K562 (cell line): ENCODE data around the gene MMP15. TPM values are rescaled to one million over a fixed set of nuclear protein-coding genes. Genes with fewer than 3 reads are reported as not detected.

Experiments
- CEBPB ChIP-seq: fragments of 450-650 bp; IDR thresholded peaks from 2 replicates; pipeline ENCODE4 v1.6.1; 2016; ENCODE audit warnings: missing genetic modification characterization, missing compliant biosample characterization
- ESRRA ChIP-seq: fragments of 450-650 bp; IDR thresholded peaks from 2 replicates; pipeline ENCODE4 v1.6.1; 2014; ENCODE audit warnings: low read depth, mild to moderate bottlenecking, moderate library complexity, borderline replicate concordance
- GTF2B ChIP-seq: IDR thresholded peaks from 2 replicates; pipeline ENCODE4 v1.6.1; 2011; ENCODE audit not compliant: insufficient read length; ENCODE audit errors: extremely low read depth
- LEF1 ChIP-seq: fragments of 450-650 bp; IDR thresholded peaks from 2 replicates; pipeline ENCODE4 v1.6.1; 2016; ENCODE audit warnings: mild to moderate bottlenecking
- MEIS2 ChIP-seq: fragments of 450-650 bp; IDR thresholded peaks from 2 replicates; pipeline ENCODE4 v1.6.1; 2014; ENCODE audit warnings: mild to moderate bottlenecking; ENCODE audit not compliant: partially characterized antibody
- NR1H2 ChIP-seq: sonication (generic); formaldehyde crosslinking; IDR thresholded peaks from 2 replicates; pipeline ENCODE4 v1.4.0; 2020; ENCODE audit warnings: mild to moderate bottlenecking, missing genetic modification reagents
- RFX5 ChIP-seq: IDR thresholded peaks from 2 replicates; pipeline ENCODE4 v1.6.1; 2011; ENCODE audit warnings: low read depth, mild to moderate bottlenecking, improper control_type of control experiment, low read length
- RNF2 ChIP-seq: sonication (generic); IDR thresholded peaks from 2 replicates; pipeline ENCODE4 v1.6.1; 2016
- TCF7L2 ChIP-seq: fragments of 150-350 bp; IDR thresholded peaks from 2 replicates; pipeline ENCODE4 v1.6.1; 2016; ENCODE audit warnings: low read depth, mild to moderate bottlenecking, low read length, moderate library complexity
- THAP7 ChIP-seq: fragments of 250-450 bp; sonication (Bioruptor Pico); IDR thresholded peaks from 2 replicates; pipeline ENCODE4 v1.5.0; 2021
- ZBTB34 ChIP-seq: fragments of 250-450 bp; sonication (Bioruptor Pico); IDR thresholded peaks from 2 replicates; pipeline ENCODE4 v1.8.0; 2021; ENCODE audit warnings: mild to moderate bottlenecking, moderate library complexity
- ZNF3 ChIP-seq: fragments of 250-450 bp; sonication (Bioruptor Pico); IDR thresholded peaks from 2 replicates; pipeline ENCODE4 v1.5.0; 2021; ENCODE audit warnings: mild to moderate bottlenecking, moderate library complexity
- ZNF398 ChIP-seq: fragments of 250-450 bp; sonication (Bioruptor Pico); IDR thresholded peaks from 2 replicates; pipeline ENCODE4 v1.8.0; 2021; ENCODE audit warnings: moderate library complexity, mild to moderate bottlenecking, inconsistent platforms
- polyA plus RNA-seq, 8 experiments: library from polyadenylated mRNA; depleted of rRNA in 4 of 8; stranded (reverse) in 5 of 8; unstranded in 3 of 8; fragments of >200 nt; fragmentation: Nextera tagmentation in 2 of 8; fragmentation: Illumina TruSeq in 1 of 8; extraction: Ambion mirVana in 2 of 8; extraction: Trizol in 1 of 8; gene quantifications; 2 replicates each; pipeline versions ENCODE4 v1.2.1 to v1.2.3, GENCODE V29; 2011 to 2014; ENCODE audit warnings: inconsistent platforms in 1 of 8, missing spikeins in 1 of 8
- total RNA-seq, 7 experiments: library from RNA; depleted of rRNA in 6 of 7; stranded (reverse); fragments of >200 nt in 6 of 7; fragmentation: Illumina TruSeq in 2 of 7; extraction: Trizol in 2 of 7; gene quantifications; 2 replicates each; pipeline versions ENCODE4 v1.2.1 to v1.2.3, GENCODE V29; 2011 to 2021; ENCODE audit warnings: low replicate concordance in 1 of 7

MMP15 gene
- total and polyA plus RNA-seq, 9 of the 15 experiments (the other 6 are each of a cell fraction or from before 2014, with no cell fraction given) = 0.01 to 20.4 (median 5.5) TPM

GRCh38 chr16:58076514-58076913 is 51.0 kb downstream of the MMP15 start (continued):
- TF ChIP-seq CEBPB (tag) = no peak
- TF ChIP-seq TCF7L2 = no peak
- TF ChIP-seq RNF2 = no peak
- no peak for TF ChIP-seq THAP7 (CRISPR knock-in tag)
- TF ChIP-seq ZNF3 = no peak
- TF ChIP-seq MEIS2 = no peak
- no peak for TF ChIP-seq ZBTB34
- TF ChIP-seq NR1H2 (CRISPR knock-in tag) = no peak
- TF ChIP-seq ZNF398 (CRISPR knock-in tag) = no peak
- TF ChIP-seq RFX5 = no peak
- TF ChIP-seq ESRRA = no peak
- no peak for TF ChIP-seq LEF1
- TF ChIP-seq GTF2B = no peak
